VCaP (cell line): ENCODE measurements around the gene IGFBP2.
A peak's percentile ranks its signal among the peaks of the same experiment; 100 is the strongest.

Experiments used
- H3K27ac ChIP-seq: fragments of 450-650 bp; 2 replicates; pipeline ENCODE4 v1.5.1; 2017
- TF ChIP-seq, protein P1 (sequence below): fragments of 450-650 bp; conservative IDR thresholded peaks from 2 replicates; pipeline ENCODE4 v1.5.1; 2017; ENCODE audit warnings: mild to moderate bottlenecking, moderate library complexity

The IGFBP2 gene

DNA sequence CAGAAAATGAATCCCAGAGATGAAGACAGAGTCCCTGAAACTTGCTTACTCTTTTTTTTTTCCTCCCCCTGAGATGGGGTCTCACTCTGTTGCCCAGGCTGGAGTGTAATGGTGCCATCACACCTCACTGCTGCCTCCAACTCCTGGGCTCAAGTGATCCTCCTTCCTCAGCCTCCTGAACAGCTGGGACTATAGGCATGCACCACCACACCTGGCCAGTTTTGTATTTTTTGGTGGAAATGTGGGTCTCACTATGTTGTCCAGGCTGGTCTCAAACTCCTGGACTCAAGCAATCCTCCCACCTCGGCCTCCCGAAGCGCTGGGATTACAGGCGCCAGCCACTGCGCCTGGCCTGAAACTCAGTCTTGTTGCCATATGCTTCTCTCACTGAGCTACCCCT, 27.8 kb downstream of the IGFBP2 start:
- TF ChIP-seq, protein P1, sequence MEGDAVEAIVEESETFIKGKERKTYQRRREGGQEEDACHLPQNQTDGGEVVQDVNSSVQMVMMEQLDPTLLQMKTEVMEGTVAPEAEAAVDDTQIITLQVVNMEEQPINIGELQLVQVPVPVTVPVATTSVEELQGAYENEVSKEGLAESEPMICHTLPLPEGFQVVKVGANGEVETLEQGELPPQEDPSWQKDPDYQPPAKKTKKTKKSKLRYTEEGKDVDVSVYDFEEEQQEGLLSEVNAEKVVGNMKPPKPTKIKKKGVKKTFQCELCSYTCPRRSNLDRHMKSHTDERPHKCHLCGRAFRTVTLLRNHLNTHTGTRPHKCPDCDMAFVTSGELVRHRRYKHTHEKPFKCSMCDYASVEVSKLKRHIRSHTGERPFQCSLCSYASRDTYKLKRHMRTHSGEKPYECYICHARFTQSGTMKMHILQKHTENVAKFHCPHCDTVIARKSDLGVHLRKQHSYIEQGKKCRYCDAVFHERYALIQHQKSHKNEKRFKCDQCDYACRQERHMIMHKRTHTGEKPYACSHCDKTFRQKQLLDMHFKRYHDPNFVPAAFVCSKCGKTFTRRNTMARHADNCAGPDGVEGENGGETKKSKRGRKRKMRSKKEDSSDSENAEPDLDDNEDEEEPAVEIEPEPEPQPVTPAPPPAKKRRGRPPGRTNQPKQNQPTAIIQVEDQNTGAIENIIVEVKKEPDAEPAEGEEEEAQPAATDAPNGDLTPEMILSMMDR, result no peak
- H3K27ac ChIP-seq, result no peak overlapping the region

DNA sequence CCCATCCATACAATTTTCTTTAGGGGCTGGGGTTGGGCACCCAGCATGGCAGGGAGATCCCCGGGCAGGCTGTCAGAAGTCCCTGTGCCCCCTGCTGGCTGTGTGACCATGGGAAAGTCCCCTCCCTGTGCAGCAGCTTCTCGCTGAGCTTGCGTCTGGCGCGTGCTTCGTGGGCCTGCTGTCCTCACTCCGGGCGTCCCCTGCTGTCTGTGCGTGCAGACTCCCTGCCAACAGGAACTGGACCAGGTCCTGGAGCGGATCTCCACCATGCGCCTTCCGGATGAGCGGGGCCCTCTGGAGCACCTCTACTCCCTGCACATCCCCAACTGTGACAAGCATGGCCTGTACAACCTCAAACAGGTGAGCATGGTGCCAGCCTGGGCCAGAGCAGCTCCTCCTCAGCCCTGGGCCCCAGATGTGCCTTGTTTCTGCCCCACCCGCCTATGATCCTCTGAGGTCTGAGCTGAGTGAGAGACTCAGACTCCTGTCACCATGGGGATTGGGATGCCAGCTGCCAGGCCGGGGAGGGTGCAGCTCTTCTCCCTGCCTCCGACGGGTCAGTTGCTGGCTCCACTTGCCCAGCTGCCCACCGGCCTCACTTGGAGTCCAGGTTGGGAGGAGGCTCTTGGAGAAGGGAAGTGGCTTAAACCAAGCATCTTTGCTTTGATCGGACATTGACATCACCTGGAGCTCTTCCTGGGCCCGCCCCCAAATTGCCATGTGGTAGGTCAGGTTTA, 28.6 kb downstream of the IGFBP2 start:
- TF ChIP-seq, protein P1, result 0 out of 2 replicates have a peak, but pooled peaks have one; percentile 20

DNA sequence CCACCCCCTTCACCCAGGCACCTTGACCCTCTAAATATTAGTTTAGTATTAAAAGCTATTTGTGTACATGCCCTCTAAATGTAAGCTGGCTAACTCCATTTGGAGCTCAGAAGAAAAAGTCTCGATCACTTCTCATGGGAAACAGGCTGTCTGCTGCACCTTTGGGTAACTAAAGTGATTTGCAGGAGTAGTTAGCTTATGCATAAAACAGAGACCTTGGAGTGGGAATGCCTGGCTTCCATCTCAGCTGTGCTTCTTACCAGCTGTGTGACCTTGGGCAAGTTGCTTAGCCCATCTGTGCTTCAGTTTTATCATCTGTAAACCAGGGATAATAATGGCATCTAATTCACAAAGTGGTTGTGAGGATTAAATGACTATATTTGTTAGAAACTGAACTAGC, 29.9 kb downstream of the IGFBP2 start:
- TF ChIP-seq, protein P1, result no peak
- no peak overlapping the region for H3K27ac ChIP-seq

More for the DNA sequence above, 28.6 kb downstream of the IGFBP2 start:
- no peak overlapping the region for H3K27ac ChIP-seq

DNA sequence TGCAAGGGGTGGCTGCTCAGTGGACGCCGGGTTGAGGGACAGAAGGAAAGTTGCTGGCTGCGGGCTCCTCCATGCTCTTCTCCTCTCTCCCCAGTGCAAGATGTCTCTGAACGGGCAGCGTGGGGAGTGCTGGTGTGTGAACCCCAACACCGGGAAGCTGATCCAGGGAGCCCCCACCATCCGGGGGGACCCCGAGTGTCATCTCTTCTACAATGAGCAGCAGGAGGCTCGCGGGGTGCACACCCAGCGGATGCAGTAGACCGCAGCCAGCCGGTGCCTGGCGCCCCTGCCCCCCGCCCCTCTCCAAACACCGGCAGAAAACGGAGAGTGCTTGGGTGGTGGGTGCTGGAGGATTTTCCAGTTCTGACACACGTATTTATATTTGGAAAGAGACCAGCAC, 30.6 kb downstream of the IGFBP2 start:
- H3K27ac ChIP-seq, result no peak overlapping the region
- TF ChIP-seq, protein P1, result no peak

DNA sequence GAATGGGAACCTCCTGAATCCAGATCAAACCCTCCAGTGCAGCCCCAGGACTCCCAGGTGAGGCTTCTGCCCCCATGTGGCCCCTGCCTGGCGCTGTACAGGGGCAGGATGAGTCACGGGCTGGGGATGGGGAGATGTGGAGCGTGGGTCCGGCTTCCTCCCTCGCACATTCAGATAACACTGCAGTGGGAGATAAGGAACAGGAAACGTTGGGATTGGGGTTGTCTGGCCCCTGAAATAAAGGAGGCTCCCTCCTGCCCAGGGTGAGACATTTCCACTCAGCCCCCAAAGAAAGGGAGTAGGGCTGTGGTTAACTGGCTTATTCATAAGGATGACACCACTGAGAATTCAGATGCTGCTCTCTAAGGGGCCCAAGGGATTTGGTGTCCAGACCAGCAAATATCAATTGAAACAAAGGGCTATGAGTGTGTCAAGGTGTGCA, 31.4 kb downstream of the IGFBP2 start:
- TF ChIP-seq, protein P1, result peak; percentile 35; the same call in 1 of the 2 replicates
- peak overlapping the region; percentile 10; the same call in 1 of the 2 replicates for H3K27ac ChIP-seq

DNA sequence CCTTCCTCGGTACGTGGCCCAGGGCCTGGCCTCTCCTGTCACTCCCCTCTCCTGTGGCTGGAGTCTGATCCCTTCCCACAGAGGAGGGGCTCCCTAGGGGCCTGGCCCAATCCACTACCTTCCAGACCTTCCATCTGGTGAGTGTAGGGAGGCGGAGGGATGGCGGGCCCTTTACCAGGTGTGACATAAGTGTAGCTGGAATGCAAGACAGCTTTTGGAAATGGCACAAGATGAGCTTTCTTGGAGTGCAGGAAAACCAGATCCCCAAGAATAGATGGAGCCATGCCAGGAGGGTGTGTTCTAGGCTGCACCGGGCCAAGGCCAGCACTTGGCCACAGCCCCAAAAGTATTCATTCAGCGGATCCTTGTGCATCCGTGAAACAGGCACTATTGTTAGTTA, 32.0 kb downstream of the IGFBP2 start:
- peak overlapping the region; percentile 10; the same call in 1 of the 2 replicates for H3K27ac ChIP-seq
- TF ChIP-seq, protein P1, result no peak

DNA sequence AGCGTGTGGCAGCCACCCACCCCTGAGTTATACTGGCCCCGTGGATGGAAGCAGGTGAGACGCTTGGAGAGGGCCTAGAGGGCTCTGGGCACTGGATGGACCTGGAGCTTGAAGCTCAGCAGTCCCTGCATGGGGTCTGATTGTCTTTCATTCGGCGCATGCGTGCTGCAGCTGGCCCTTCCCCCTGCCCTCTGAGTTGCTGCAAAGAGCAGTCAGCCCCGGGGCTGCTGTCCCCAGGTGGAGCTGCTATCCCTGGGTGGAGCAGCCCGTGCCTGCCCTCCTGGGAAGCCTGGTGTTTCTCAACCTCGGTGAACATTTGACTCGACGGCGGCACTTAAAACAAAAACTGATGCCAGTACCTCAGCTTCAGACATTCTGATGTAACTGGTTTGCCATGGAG, 32.5 kb downstream of the IGFBP2 start:
- peak overlapping the region; percentile 10; the same call in 1 of the 2 replicates for H3K27ac ChIP-seq
- TF ChIP-seq, protein P1, result no peak
